TTC549 (cell line): ENCODE data around the gene KDM4C.

ENCODE experiments used
- FAIRE-seq: peaks from 2 replicates; lab custom pipeline; 2012; peaks lifted over from hg19 to GRCh38; lab: Jason Lieb, UNC

Gene KDM4C

DNA sequence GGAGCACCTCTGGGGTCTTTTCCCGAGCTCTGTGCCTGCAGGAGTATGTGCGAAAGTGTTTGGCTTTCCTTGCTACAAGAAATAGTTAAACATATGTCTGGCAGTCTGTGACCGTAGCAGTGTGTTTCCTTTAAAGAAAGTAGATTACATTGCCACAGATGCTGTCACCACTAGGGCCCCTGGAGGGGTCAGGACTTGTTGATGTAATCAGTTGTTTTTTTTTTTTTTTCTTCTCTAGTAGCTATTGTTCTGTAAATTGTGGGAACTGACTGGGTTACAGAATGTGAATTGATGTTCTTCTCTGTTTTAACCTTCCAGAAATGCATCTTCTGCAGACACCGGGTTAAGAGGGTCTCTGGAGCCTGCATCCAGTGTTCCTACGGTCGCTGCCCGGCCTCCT lies 345.6 kb downstream of the KDM4C start:
- no peak for FAIRE-seq

DNA sequence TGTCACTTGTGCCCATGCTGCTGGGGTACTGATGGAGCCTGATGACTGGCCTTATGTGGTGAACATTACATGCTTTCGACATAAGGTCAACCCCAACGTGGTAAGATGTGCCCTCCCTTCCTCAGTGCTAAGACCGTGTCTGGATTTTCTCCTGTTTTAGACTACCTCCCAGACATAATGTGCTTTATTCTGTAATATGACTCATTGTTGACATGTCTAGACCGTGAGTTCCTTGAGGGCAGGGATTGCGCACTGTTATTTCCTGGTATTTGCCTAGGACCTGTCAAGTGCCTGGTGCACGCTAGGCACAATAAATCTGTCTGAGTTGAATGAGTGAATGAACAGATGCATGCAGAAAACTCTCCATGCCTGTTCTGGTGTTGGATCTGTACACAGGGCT lies 346.0 kb downstream of the KDM4C start:
- FAIRE-seq = no peak

DNA sequence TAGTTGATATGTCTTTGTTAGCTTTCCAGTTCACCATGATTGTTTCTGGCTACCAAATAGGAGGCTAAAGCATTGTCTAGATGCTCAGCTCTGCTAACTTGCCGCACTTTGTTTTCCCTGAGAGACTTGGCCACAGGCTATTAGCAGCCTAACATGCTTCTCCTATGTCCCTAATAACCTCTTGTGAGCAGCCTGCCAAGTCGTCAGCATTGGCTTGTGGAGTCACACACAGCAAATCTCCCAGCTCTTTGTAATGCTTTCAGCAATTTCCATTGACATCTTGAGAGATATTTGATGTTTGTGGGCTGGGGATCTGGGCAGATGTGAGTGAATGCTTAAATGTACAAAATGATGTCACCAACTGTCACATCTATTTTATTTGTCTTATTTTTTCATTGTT lies 346.9 kb downstream of the KDM4C start:
- no peak for FAIRE-seq

DNA sequence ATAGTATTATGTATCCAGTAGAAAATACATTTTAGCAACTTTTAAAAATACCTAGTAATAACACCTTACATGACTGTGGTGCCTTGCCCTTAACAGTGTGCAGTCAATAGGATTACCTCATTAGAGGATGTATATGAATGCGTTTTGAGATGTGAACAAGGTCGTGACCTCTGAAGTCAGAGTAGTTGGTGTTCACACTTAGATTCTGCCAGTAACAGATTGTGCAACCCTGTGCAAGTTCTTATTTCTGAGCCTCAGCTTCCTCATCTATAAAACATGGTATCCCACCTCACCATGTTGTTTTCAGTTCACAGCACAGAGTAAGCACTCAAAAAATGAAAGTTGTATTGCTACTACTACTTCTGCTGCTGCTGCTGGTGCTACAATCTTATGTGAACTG lies 347.3 kb downstream of the KDM4C start:
- FAIRE-seq = no peak

DNA sequence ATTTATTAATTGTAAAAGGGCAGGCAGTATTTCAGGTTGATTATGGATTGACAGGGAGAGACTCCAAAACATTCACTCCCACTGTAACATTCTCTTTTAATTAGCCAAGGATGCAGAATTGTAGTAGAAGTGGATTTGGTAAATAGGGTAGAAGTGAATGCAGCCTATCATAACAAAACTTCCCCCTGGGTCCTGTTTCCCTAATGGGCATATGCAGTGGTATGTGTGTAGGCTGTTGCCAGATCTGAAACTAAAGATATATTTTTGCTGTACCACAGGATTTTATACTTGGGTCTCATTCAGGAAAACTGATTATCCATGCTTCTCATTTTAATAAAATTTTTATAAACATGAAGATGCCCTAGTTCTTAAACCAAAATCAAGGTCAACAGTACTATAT lies 351.2 kb downstream of the KDM4C start:
- no peak for FAIRE-seq

DNA sequence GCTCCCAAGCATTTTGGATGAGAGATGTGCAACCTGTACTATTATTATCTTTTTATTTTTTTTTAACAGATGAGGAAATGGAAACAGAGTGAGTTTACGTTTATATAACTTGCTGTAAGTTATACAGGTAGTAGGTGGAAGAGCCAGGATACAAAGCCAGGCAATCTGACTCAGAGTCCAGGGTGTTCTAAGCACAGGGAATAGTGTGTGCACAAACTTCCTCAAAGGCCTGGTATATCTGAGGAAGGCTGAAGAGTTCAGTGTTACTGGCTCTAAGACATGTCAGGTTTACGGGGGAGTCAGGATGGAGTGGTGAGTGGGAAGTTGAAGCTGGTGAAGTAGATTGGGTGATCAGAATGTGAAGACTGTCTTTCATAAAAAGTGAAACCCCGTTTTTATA lies 353.6 kb downstream of the KDM4C start:
- FAIRE-seq = no peak

DNA sequence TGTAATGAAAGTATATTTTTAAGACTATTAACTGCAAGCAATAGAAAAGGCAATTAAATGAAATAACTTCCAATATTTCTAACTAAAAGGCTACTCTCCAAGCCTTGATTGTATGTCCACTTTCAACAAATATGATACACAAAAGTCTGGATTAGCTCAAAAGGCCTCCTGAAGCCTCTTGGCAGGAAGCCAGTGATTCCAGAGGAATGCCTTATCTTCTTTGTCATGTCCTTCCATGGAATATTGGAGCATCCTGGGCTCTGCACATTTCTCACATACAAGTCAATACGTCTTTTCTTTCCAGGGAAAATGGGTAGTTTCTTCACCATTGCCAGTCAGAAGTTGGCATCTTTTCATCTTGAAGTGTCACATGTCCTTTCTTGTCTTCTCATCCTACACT lies 357.8 kb downstream of the KDM4C start:
- no peak for FAIRE-seq

DNA sequence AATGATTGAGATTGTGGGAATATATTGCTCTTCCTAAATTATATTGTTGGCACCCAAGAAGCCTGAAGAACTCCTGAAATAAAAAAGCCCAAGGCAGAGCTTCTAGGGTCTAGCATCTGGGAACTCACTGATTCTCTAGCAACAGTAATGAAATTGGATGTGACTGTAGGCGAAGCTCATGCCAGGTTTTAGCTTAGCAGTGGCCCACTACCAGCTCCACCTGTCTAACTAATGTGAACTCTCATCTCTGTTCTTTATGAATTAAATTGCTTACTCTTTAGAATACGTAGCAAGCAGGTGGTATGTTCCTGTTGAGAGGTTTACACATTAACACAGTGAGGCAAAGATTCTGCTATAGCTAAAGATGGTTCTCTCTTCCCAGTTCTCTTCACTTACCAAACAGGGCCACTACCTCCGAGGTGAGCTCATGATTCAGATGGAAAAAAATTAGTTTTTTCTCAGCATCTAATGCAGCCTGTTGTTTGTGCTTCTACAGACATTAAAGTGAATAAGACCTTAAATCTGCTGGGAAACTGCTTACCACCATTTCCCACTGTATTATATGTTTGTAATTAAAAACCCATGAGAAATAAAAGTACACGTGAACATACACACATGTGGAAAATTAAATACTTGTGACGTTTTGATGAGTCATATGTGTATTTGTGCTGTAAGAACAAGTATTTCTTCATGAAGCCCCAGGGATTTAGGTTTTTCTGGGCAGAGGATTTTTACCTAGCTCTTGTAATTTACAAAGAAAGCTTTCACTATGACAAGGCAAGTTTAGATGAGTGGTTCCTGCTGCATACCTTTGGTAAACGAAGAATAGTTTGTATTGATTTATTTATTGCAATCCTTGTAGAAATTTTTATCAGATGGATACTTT lies 360.1 kb downstream of the KDM4C start:
- no peak for FAIRE-seq

DNA sequence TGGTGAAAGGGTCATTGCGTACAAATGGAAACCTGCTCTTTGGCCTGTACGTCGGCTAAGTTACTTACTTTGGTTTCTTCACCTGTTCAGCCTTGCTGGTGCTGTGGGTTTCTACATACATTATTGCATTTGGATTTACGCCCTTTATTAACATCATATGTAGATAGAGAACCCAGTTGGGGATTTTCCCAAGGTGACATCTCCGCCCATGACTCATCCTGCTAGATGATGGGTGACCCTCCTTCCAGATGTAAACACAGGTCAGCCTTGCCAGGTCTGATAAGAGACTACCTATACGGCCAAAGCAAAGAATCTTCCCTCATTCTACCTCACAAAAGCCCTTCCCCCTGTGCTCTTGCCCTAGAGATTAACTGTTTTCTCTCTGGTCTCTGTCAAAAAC lies 360.9 kb downstream of the KDM4C start:
- FAIRE-seq = no peak

DNA sequence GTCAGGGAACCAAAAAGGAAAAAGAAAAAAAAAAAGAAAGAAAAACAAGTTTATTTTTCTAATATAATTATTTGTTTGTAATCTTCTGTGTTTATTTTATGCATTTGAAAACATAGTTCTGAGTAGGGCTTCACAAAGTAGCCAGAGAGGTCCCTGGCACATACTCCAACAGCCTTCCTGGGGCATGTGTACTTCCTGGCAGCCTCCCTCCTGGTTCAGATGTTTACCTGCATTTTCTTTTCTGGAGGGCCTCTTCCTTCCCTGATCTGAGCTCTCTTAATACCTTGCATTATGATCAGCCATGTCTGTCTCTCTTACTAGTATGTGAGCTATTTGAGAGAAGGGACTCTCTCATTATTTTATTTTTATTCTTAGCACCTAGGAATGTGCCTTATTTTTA lies 361.8 kb downstream of the KDM4C start:
- no peak for FAIRE-seq

DNA sequence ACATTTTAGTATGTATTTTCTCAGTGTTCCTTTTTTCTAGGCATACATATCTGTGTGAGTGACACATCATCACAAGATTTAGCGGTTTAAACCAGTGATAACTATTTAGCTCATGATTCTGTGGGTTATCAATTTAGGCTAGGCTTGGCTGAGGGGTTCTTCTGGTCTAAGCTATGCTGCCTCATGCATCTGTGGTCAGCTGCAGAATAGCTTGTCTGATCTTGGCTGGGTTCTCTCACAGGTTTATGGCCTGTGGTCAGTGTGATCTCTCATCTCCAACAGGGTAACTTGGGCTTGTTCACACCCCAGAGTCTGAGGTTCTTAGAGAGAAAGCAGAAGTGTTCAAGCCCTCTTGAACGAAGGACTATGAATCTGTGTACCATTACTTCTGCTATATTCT lies 363.3 kb downstream of the KDM4C start:
- no peak for FAIRE-seq

DNA sequence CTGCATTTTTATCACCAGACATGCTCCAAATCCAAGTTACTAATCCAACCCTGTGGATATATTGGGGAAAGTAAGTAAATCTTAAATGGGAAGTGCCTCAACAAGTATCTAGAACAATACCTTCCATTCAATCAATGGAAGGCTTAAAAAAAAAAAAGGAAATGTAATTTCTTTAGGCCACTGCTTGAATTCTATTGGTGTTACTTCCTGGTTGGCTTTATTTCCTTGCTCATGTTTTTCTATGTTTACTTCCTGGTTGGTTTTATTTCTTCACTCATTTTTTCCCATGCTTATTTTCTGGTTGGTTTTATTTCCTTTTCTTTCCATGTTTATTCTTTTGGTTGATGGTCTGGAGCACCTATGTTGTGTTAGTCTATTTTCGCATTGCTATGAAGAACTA lies 363.9 kb downstream of the KDM4C start:
- FAIRE-seq = no peak

DNA sequence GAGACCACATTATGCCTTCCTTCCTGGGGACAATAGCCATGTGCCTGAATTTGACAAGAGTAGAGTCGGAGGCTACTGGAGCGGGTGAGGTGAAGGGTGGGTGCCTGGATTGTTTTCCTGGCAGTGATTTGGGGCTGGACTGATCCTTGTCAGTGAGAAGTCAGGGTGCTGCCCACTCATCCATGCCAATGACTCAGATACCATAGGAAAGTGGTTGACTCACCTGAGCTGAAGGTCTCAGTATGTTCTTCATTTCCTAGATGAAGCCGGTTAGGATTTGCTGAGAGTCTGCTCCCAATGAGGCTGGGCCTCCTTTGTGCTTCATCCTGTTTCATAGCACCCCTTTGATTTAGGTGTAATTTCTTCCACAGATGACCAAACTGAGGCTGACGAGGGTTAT lies 366.0 kb downstream of the KDM4C start:
- FAIRE-seq = no peak

DNA sequence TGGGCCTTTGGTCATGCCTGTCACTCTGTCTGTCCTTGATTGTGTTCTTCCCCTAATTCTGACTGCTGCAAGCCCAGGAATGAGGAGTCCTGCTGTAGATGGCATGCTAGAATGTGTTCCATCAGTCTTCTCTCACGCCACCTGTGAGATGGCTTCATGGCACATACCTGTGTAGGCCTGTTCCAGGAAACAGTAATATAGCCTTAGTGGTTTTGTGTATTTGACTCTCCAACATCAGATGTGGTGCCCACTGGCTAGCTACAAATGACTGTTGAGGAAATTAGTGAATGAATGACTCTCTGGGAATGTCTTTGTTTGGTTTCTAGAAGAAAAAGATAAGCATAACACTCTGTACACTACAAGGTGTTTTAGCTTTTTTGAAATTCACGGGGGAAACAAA lies 367.5 kb downstream of the KDM4C start:
- no peak for FAIRE-seq

DNA sequence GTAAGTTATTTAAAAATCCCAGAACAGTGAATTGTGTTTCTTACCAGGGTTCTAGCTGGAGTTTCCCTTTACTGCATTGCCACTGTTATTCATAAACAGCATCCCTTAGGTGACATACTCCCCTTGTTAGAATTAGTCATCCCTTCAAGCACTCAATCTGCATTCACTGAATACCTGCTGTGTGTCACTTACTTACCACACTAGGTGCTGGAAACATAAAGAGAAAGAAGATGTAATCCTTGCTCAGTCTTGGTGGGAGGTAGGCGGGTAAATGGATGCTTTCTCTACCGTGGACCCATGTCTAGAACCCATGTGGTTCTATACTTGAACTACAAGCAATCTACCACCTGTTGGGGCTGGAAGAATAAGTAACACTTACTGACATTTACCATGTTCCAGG lies 371.6 kb downstream of the KDM4C start:
- FAIRE-seq = no peak

DNA sequence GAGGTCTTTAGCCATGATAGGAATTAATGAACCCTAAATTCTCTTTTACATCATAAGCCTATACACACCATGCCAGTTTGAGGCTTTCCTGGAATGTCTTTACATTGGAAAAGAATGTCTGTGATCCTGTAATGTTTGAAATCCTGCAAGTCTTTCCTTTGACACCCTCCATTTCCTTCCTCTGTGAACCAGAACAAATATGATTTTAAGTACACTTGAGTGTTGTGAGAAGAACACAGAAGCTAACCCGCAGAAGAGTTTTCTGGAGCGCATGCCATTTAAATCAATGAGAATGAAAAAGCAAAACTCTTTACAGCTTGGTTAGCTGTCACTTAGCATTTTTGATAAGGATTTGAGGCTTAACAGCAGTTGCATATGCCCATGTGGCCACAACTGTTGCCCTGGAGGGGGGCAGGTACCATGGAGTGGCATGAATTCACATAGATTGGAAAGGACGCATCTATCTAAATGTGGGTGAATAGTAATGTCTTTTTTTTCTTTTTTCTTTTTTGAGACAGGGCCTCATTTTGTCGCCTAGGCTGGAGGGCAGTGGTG lies 372.6 kb downstream of the KDM4C start:
- FAIRE-seq = no peak

DNA sequence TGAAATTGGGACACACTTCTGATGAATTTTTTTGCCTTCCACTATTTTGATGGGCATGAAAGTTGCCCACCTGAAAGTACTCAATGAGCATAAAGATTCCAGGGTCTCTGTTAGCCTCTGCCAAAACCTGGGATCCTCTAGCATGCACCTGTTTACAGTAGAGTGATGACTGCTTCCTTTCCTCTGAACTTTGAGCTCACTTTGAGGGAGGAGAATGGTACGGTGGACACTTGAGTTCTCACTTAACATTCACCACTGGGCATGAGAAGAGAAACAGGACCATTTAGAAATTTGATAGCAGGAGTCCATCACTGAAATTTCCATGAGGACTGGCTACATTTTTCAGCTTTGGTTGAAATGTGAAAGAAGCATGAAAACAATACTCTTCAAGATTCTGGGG lies 374.8 kb downstream of the KDM4C start:
- no peak for FAIRE-seq

DNA sequence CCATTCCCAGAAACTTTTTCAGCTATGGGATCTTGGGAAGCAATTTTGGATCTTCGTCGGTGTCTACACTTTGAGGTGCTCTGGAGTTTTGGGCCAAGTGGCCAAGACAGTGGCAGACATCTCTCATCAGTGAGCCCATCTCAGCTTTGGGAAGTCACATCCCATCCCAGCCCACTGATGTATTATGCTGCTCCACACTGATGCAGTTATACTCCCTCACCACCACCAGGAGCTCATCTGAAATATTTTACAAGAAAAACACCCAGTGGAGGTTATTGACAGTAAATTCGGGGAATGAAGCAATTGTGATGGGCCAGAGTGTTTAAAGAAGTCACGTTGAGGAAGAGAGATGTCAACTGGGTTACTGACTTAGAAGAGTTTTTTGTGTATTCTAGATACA lies 378.0 kb downstream of the KDM4C start:
- no peak for FAIRE-seq

DNA sequence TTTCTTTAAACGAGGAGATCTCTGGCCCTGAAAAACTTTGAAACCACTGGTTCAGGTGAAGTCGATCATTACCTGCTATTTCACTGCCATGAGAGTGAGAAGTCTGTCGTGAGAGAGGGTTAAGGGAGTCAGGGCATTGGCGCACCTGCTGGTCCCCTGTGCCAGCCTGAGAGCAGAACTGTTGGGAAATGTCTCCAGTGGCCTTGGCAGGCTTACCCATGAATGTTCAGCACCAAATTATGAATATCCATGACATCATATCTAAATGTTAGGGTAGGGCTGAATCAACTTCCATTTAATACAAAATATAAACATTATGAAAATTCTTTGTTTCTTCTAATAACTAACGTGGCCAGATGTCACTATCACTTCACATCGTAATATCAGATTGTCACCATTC lies 379.3 kb downstream of the KDM4C start:
- no peak for FAIRE-seq

DNA sequence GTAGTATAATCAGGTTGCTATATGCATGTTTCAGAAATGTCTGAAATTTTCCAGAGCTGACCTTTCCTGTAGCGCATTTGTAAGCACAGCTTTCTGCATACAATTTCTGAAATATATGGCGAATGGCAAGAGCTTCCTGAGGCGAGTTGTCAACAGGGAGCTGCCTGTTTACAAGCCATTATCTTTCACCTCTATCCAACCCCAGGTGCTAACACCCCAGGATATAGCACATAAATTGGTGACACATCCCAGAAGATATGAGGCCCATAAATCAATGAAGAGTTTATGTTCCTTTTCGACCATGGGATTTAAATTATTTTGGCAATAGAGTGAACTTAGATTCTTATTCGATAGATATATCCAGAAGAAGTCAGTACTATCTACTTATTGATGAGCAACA lies 379.8 kb downstream of the KDM4C start:
- no peak for FAIRE-seq

DNA sequence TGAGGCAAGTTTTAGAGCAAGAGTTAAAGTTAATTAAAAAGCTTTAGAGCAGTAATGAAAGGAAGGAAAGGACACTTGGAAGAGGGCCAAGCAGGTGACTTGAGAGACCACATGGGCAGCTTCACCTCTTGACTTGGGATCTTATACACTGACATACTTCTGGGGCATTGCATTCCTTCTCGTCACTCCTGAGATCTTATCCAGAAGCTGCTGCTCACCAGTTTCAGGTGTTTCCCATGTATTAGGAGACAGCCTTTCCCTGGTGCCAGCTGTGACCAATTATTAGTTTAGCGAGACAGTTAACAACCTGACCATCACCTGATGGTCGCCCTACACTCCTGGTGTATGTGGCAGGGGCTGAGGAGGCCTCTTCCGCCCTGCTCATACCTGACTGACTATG lies 382.1 kb downstream of the KDM4C start:
- no peak for FAIRE-seq

DNA sequence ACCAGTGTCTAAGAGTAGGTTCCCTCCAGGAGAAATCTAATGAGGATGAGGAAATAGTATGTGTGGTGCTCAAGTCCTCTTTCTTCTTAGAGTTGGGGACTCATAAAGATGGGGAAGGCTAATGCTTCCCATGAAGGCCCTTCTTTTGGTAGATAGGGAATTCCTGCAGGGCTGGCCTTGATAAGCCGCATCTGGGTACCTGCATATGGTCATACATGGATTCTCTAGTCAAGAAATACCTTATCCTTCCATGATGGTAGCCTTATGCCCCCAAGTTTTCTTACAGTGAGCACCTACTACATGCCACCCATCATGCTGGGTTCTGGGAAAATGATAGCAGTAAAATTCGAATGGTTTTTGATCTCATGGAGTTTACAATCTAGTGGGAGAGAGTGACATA lies 382.6 kb downstream of the KDM4C start:
- no peak for FAIRE-seq

DNA sequence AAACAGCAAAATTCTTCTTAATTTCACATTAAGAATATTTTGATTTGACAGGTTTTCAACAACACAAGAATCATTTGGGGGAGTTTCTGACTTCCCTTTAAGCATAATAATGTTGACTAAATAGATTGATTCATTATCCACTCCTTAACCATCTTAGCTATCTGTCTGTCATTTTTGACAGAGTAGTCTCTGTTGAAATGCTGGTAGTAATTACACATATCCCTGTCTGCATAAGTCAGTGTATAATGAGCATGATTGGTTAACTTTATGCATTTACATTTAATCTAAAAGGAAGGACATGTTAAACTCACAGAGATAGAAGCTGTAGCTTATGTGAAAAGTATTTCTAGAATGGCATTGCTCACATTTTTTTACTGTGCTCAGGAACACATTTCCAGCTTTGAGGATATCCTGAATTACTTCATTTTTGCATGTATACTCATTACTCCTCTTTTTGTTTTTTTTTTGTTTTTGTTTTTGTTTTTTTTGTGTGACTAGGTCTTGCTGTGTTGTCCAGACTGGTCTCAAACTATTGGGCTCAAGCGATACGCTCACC lies 385.9 kb downstream of the KDM4C start:
- FAIRE-seq = no peak
